Brain microvascular endothelial cell (primary cell): ENCODE data around the gene EXOSC7.

Source experiments
- DNase-seq: peaks from one replicate; pipeline ENCODE4 v3.0.0-alpha.2; 2020
- H3K27ac ChIP-seq: fragments of 250-450 bp; sonication (Bioruptor Pico); 2 replicates; pipeline ENCODE4 v1.5.1; 2020; ENCODE audit warnings: mild to moderate bottlenecking, moderate library complexity
- H3K27me3 ChIP-seq: fragments of 250-450 bp; sonication (Bioruptor Pico); replicated peaks from 2 replicates; pipeline ENCODE4 v1.5.1; 2020; ENCODE audit warnings: mild to moderate bottlenecking
- H3K36me3 ChIP-seq: fragments of 250-450 bp; sonication (Bioruptor Pico); replicated peaks from 2 replicates; pipeline ENCODE4 v1.5.1; 2020; ENCODE audit warnings: mild to moderate bottlenecking
- H3K4me3 ChIP-seq: 2 replicates; pipeline ENCODE4 v1.5.1; 2011; ENCODE audit warnings: low read depth, mild to moderate bottlenecking, control low read depth, low read length, moderate library complexity
- CTCF ChIP-seq: IDR thresholded peaks from 2 replicates; pipeline ENCODE4 v1.5.1; 2011; ENCODE audit warnings: low read depth, mild to moderate bottlenecking, moderate library complexity, low read length, control low read depth, inconsistent platforms; ENCODE audit errors: missing control alignments
- in situ Hi-C: cut with HindIII; loops from 2 replicates; pipeline ENCODE4 v1.10.0; 2017; ENCODE audit warnings: low sequenced_read_pairs, low pct_ligation_motif_present

The EXOSC7 gene

GRCh38 chr3:45060165-45060892 is 84.3 kb downstream of the EXOSC7 start:
- DNase-seq, result no peak
- Histone ChIP-seq H3K27ac (no peak overlapping the region), H3K36me3 (no peaks in the 10 kb centered on the region), H3K27me3 (no peaks in the 10 kb centered on the region), H3K4me3 (no peak overlapping the region)
- TF ChIP-seq CTCF, result no peak
- in situ Hi-C loops, result no loop called here
